ENCODE results near the gene C12orf76.

DNA sequence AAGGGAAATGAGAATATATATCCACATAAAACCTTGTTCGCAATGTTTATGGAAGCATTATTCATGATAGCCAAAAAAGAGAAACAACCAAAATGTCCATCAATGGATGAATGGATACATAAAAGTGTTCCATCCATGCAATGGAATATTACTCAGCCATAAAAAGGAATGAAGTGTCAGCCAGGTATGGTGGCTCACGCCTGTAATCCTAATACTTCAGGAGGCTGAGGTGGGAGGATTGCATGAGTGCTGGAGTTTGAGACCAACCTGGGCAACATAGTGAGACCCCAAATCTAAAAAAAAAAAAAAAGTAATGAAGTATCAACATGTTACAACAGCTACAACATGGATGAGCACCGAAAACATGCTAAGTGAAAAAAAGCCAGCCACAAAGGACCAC lies 23.6 kb upstream of the C12orf76 start:
- TF ChIP-seq, protein P1, sequence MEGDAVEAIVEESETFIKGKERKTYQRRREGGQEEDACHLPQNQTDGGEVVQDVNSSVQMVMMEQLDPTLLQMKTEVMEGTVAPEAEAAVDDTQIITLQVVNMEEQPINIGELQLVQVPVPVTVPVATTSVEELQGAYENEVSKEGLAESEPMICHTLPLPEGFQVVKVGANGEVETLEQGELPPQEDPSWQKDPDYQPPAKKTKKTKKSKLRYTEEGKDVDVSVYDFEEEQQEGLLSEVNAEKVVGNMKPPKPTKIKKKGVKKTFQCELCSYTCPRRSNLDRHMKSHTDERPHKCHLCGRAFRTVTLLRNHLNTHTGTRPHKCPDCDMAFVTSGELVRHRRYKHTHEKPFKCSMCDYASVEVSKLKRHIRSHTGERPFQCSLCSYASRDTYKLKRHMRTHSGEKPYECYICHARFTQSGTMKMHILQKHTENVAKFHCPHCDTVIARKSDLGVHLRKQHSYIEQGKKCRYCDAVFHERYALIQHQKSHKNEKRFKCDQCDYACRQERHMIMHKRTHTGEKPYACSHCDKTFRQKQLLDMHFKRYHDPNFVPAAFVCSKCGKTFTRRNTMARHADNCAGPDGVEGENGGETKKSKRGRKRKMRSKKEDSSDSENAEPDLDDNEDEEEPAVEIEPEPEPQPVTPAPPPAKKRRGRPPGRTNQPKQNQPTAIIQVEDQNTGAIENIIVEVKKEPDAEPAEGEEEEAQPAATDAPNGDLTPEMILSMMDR (IDR thresholded peaks at IDR 0.05; ENCODE audit: poor library complexity), result no peak
- TF ChIP-seq EZH2 (IDR thresholded peaks at IDR 0.05; ENCODE audit: borderline replicate concordance) (no peak), EZH2phosphoT487 (IDR thresholded peaks at IDR 0.05; ENCODE audit: low read depth, severe bottlenecking, unreplicated experiment) (no peak)

Data from hepatocyte (in vitro differentiated cells).